Activated naive CD8-positive, alpha-beta T cell treated with anti-CD3 and anti-CD28 coated beads, Interleukin-2, amount 50 U/mL, for 24 hours (primary cell): ENCODE measurements around the gene ETHE1.
A peak's percentile ranks its signal among the peaks of the same experiment; 100 is the strongest.
"Not testable (repeated sequence)": the region's sequence is repeated elsewhere in the genome, so short reads cannot be mapped to it uniquely, and the experiment has no call there.

ENCODE experiments used
- ATAC-seq: fragments of 150-1000 bp; cut with Tn5 transposase; one replicate; pipeline ENCODE4 v1.10.0; 2021
- DNase-seq: peaks from one replicate; pipeline ENCODE4 v3.0.0; 2021
- H3K27ac Mint-ChIP-seq: one replicate; pipeline ENCODE4 v1.8.0; 2021; ENCODE audit warnings: mild to moderate bottlenecking, mixed read lengths
- H3K27me3 Mint-ChIP-seq: one replicate; pipeline ENCODE4 v1.8.0; 2021; ENCODE audit warnings: mixed read lengths
- H3K36me3 Mint-ChIP-seq: one replicate; pipeline ENCODE4 v1.8.0; 2021; ENCODE audit warnings: low read depth, mixed read lengths
- H3K4me1 Mint-ChIP-seq: one replicate; pipeline ENCODE4 v1.8.0; 2021; ENCODE audit warnings: mixed read lengths
- H3K4me3 Mint-ChIP-seq: one replicate; pipeline ENCODE4 v1.8.0; 2021; ENCODE audit warnings: mild to moderate bottlenecking, moderate library complexity, mixed read lengths
- H3K9me3 Mint-ChIP-seq: one replicate; pipeline ENCODE4 v1.8.0; 2021; ENCODE audit warnings: mixed read lengths

ETHE1 gene

GRCh38 chr19:43522929-43523328, 4.1 kb downstream of the ETHE1 start:
- ATAC-seq: no peak
- Mint-ChIP-seq H3K4me3 (no peak overlapping the region), H3K4me1 (peaks cover 32% of the 10 kb centered on the region), H3K27me3 (no peaks in the 10 kb centered on the region), H3K27ac (no peak overlapping the region), H3K9me3 (no peaks in the 10 kb centered on the region), H3K36me3 (no peaks in the 10 kb centered on the region)
- DNase-seq: no peak

GRCh38 chr19:43519436-43520088, 7.4 kb downstream of the ETHE1 start:
- no peak overlapping the region for H3K4me3 Mint-ChIP-seq

DNA sequence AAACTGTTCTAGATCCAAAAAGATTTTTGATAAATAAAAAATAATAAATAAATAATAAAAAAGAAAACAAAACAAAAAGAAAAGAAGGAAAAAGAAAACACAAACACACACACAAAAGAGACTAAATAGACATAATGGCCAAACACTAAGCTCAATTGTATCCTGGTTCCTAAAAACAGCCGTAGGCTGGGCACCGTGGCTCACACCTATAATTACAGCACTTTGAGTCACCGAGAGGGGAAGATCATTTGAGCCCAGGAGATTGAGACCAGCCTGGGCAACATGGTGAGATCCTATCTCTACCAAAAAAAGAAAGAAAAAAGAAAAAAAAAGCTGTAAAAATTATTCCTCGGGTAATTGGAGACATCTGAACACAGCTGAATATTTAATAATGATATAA, 8.9 kb downstream of the ETHE1 start:
- Mint-ChIP-seq H3K27ac (no peak overlapping the region), H3K36me3 (peaks cover 2% of the 10 kb centered on the region), H3K4me3 (no peak overlapping the region), H3K27me3 (no peaks in the 10 kb centered on the region), H3K4me1 (peaks cover 15% of the 10 kb centered on the region), H3K9me3 (no peaks in the 10 kb centered on the region)
- no peak for DNase-seq
- ATAC-seq: no peak

More at GRCh38 chr19:43519436-43520088, 7.4 kb downstream of the ETHE1 start:
- no peak overlapping the region for H3K27ac Mint-ChIP-seq
- DNase-seq (peak; percentile 83), ATAC-seq (peak; percentile 77)
- peaks cover 20% of the 10 kb centered on the region for H3K4me1 Mint-ChIP-seq
- no peaks in the 10 kb centered on the region for H3K36me3 Mint-ChIP-seq
- no peaks in the 10 kb centered on the region for H3K9me3 Mint-ChIP-seq
- no peaks in the 10 kb centered on the region for H3K27me3 Mint-ChIP-seq

DNA sequence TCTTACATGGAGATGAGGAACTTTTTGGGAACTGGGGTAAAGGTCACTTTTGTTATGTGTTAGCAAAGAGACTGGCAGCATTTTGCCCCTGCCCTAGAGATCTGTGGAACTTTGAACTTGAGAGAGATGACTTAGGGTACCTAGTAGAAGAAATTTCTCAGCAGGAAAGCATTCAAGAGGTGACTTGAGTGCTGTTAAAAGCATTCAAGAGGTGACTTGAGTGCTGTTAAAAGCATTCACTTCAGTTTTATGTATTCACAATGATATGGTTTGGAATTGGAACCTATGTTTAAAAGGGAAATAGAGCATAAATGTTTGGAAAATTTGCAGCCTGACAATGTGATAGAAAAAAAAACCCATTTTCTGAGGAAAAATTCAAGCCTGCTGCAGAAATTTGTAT, 14.6 kb downstream of the ETHE1 start:
- H3K4me1 Mint-ChIP-seq, H3K27me3 Mint-ChIP-seq, H3K4me3 Mint-ChIP-seq, H3K27ac Mint-ChIP-seq, DNase-seq, ATAC-seq, H3K9me3 Mint-ChIP-seq: not testable (repeated sequence)
- peaks cover 15% of the 10 kb centered on the region for H3K36me3 Mint-ChIP-seq

- DNase-seq: no peak
- no peak for ATAC-seq
- Mint-ChIP-seq H3K36me3 (peaks cover 15% of the 10 kb centered on the region), H3K27me3 (no peaks in the 10 kb centered on the region), H3K4me3 (no peak overlapping the region), H3K4me1 (peaks cover 4% of the 10 kb centered on the region), H3K27ac (no peak overlapping the region), H3K9me3 (no peaks in the 10 kb centered on the region)
These were observed 15.7 kb downstream of the ETHE1 start for GRCh38 chr19:43511324-43511723.

- peaks cover 1% of the 10 kb centered on the region for H3K4me1 Mint-ChIP-seq
- H3K27me3 Mint-ChIP-seq: no peaks in the 10 kb centered on the region
- no peaks in the 10 kb centered on the region for H3K9me3 Mint-ChIP-seq
- DNase-seq: no peak
- H3K27ac Mint-ChIP-seq: no peak overlapping the region
- H3K36me3 Mint-ChIP-seq: peaks cover 16% of the 10 kb centered on the region
- ATAC-seq: no peak
- no peak overlapping the region for H3K4me3 Mint-ChIP-seq
These were observed 16.3 kb downstream of the ETHE1 start for GRCh38 chr19:43510713-43511112.

GRCh38 chr19:43507880-43508279, 19.1 kb downstream of the ETHE1 start:
- Mint-ChIP-seq H3K27ac (no peak overlapping the region), H3K27me3 (no peaks in the 10 kb centered on the region), H3K4me1 (peaks cover 17% of the 10 kb centered on the region), H3K4me3 (no peak overlapping the region), H3K36me3 (peaks cover 14% of the 10 kb centered on the region), H3K9me3 (no peaks in the 10 kb centered on the region)
- ATAC-seq: no peak
- DNase-seq: no peak

GRCh38 chr19:43506629-43507028, 20.4 kb downstream of the ETHE1 start:
- ATAC-seq (no peak), DNase-seq (no peak)
- Mint-ChIP-seq H3K4me1 (peaks cover 23% of the 10 kb centered on the region), H3K27me3 (no peaks in the 10 kb centered on the region), H3K9me3 (no peaks in the 10 kb centered on the region), H3K4me3 (no peak overlapping the region), H3K36me3 (peaks cover 17% of the 10 kb centered on the region), H3K27ac (no peak overlapping the region)

GRCh38 chr19:43505941-43506340, 21.1 kb downstream of the ETHE1 start:
- Mint-ChIP-seq H3K27ac (peak overlapping the region; percentile 48), H3K4me3 (no peak overlapping the region), H3K4me1 (peaks cover 24% of the 10 kb centered on the region), H3K9me3 (no peaks in the 10 kb centered on the region), H3K27me3 (no peaks in the 10 kb centered on the region), H3K36me3 (peaks cover 13% of the 10 kb centered on the region)
- no peak for ATAC-seq
- no peak for DNase-seq

GRCh38 chr19:43505186-43505456, 21.9 kb downstream of the ETHE1 start:
- Mint-ChIP-seq H3K27me3 (no peaks in the 10 kb centered on the region), H3K4me1 (peaks cover 24% of the 10 kb centered on the region), H3K4me3 (peak overlapping the region; percentile 5), H3K36me3 (peaks cover 11% of the 10 kb centered on the region), H3K27ac (no peak overlapping the region), H3K9me3 (no peaks in the 10 kb centered on the region)
- DNase-seq: no peak
- no peak for ATAC-seq

- H3K36me3 Mint-ChIP-seq: peaks cover 11% of the 10 kb centered on the region
- peak within 1 kb of the TSS; percentile 93 for H3K27ac Mint-ChIP-seq
- H3K4me3 Mint-ChIP-seq: peak within 1 kb of the TSS; percentile 91
- H3K4me1 Mint-ChIP-seq: peaks cover 24% of the 10 kb centered on the region
- no peaks in the 10 kb centered on the region for H3K27me3 Mint-ChIP-seq
- ATAC-seq (peak; percentile 50), DNase-seq (peak; percentile 55)
- H3K9me3 Mint-ChIP-seq: no peaks in the 10 kb centered on the region
These were observed 22.4 kb downstream of the ETHE1 start, which contains the start of gene PHLDB3 for GRCh38 chr19:43504426-43505185. PHLDB3 (minus strand) TSS chr19:43504746; CDS start chr19:43504118, 628 bp downstream.

DNA sequence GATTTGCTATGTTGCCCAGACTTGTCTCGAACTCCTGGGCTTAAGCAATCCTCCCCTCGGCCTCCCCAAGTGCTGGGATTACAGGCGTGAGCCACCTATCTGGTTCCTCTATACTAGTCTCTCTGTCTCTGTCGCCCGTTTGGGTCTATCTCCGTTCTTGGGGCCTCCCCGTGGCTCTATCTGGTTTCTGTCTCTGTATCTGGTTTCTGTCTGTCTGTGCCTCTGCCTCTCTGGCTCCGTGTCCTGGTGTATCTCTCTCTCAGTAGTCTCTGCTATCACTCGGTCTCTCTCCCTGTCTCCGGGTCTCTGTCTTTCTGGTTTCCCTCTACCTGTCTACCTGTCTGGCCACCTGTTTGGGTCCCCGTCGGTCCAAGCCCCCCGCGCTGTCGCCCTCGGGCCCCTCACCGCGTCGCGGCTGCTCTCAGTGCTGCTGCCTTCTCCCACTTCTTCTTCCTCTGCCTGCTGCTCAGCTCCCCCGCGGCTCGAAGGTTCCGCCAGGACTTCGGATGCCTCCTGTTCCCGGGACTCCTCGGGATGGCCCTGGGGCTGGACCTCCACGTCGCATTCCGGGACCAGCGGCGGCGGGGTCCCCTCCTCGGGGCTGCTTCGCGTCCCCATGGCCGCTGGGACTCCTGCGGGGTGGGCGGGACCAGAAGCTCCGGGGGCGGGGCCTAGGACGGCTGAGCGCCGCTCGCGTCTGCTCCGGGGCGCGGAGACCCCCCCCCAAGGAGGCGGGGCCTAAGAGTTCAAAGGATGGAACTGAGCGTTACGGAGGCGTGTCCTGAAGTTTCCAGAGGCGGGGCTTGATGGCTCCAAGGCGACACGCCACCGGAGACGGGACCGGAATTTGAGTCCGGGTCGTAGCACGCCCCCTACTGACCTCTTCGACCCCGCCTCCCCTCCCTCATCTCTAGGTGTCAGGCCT, 23.2 kb downstream of the ETHE1 start:
- ATAC-seq (peak; percentile 88), DNase-seq (peak; percentile 99)
- H3K4me1 Mint-ChIP-seq: peaks cover 24% of the 10 kb centered on the region
- H3K36me3 Mint-ChIP-seq: peaks cover 9% of the 10 kb centered on the region
- H3K4me3 Mint-ChIP-seq: peak overlapping the region; percentile 91
- peak overlapping the region; percentile 93 for H3K27ac Mint-ChIP-seq
- H3K9me3 Mint-ChIP-seq: no peaks in the 10 kb centered on the region
- H3K27me3 Mint-ChIP-seq: no peaks in the 10 kb centered on the region

DNA sequence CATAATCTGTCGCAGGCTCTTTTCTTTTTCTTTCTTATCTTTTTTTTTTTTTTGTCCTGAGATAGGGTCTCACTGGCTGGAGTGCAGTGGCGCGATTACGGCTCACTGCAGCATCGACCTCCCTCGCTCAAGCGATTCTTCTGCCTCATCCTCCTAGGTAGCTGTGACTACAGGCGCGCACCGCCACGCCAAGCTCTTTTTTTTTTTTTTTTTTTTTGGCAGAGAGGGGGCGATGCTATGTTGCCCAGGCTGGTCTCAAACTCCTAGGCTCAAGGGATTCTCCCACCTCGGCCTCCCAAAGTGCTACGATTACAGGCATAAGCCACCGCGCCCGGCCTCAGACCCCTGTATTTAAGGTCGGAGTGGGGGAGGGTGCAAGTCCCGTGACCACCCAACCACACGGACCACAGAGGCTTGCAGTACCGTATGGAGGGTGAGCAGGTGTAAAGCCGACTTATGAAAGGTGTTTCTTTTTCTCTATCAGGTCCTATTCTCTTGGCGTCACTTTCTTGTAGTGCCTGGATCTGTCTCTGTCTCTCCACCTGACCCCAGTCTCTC, 24.5 kb downstream of the ETHE1 start:
- peaks cover 24% of the 10 kb centered on the region for H3K4me1 Mint-ChIP-seq
- ATAC-seq (no peak), DNase-seq (no peak)
- H3K9me3 Mint-ChIP-seq: no peaks in the 10 kb centered on the region
- no peak overlapping the region for H3K27ac Mint-ChIP-seq
- peak overlapping the region; percentile 91 for H3K4me3 Mint-ChIP-seq
- peaks cover 5% of the 10 kb centered on the region for H3K36me3 Mint-ChIP-seq
- no peaks in the 10 kb centered on the region for H3K27me3 Mint-ChIP-seq

GRCh38 chr19:43501661-43502418, 25.2 kb downstream of the ETHE1 start:
- no peak for DNase-seq
- H3K36me3 Mint-ChIP-seq: peaks cover 5% of the 10 kb centered on the region

More at GRCh38 chr19:43501661-43502418, 25.2 kb downstream of the ETHE1 start:
- Mint-ChIP-seq H3K27ac (no peak overlapping the region), H3K4me3 (no peak overlapping the region), H3K4me1 (peaks cover 24% of the 10 kb centered on the region), H3K9me3 (no peaks in the 10 kb centered on the region), H3K27me3 (no peaks in the 10 kb centered on the region)
- ATAC-seq: no peak
